DMS 273 (cell line): ENCODE results near the gene AUTS2.
"Not testable (repeated sequence)": the region's sequence is repeated elsewhere in the genome, so short reads cannot be mapped to it uniquely, and the experiment has no call there.

ENCODE experiments used
- DNase-seq: peaks from one replicate; lab custom pipeline; 2025; ENCODE audit not compliant: unreplicated experiment; lab: John Stamatoyannopoulos, UW

Gene AUTS2

DNA sequence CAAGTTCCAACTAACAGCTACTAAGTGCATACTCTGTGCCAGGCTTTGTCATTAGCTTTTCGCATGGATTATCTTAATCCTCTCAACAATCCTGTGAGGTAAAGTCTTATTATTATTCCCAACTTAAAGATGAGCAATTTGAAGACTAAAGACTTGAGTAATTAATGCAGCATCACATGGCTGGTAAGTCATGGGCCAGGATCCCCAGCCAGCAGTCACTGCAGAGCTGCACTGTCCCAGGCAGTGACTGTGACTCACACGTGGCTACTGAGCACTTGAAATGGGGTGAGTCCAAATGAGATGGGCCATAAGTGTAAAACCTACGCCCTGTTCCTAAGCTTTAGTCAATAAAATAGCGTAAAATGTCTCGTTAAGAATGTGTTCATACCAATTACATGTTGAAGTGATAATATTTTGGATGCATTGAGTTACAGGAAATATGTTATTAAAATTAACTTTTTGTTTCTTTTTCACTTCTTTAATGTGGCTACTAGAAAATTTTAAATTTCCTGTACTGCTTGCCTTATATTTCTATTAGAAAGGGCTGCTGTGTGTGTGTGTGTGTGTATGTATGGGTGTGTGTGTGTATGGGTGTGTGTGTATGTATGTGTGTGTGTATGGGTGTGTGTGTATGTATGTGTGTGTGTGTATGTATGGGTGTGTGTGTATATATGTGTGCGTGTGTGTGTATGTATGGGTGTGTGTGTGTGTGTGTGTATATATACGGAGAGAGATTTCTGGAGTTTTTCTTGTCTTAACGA lies 756.3 kb downstream of the AUTS2 start:
- peak; percentile 55 for DNase-seq

DNA sequence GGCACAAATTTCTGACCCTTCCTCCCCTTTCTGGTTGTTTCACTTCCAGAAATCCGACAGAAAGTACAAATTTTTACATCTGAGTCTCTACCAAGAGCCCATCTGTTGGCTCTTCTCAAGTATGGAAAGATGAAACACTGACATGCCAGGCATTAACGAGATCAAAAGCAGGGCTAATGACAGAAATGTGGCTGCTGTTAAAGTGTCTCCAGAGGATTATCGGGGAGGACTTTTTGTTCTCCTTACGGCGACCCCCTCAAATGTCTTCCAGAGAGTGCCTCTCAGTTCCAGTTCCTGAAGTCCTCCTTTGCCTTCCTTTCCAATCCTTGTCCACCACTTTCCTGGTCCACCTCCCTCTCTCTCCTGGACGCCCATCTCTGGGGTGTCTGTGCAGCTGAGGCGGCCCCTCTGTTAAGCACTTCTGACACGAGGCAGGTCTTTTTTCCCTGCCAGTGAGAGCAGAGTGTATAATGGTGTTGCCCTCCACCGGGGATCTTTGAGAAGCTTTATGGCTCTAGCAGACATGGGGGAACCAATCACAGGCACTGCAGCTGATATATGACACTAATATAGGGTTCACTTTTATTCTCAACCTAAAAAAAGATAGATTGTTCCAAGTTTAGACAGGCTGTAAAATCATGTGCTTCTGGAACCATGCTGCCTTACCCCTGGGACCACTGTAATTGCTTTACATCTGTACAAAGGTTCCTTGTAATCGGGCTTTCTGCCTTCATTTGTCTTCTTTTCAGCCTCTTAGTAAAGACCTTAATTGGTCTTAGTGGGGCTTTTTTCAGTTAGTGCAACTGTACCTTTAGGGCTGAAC lies 757.1 kb downstream of the AUTS2 start:
- peak; percentile 96 for DNase-seq

DNA sequence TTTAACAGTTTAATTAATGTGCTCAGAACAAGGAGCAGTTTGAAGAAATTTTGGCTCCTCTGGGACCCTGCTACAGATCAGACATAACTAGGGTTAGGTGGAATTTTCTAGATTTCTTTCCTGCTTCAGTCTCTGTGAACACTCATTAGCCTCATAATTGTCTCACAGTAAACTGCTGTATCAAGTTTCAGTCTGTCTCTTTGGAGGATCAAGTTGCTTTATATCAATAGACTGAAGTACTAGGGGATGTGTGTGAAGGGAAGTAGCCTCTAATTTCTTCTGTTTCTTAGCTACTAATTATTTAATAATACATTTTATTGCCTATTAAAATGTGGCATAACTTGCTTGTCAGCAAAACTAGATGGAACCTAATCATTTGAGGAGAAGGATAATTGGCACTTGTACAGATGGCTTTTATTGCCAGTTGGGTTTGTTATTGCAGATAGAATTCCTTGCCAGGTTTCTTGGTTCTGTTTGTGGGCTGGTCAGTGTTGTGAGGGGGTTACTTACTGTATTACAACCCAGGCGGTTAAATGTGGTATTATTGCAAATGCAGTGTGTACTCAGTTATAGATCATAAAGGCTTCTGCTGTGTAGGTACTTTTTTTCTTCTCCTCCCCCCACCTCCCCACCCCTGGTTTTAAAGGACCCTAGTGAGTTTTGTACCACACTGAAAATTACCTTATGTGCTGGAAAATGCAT lies 758.0 kb downstream of the AUTS2 start:
- peak; percentile 94 for DNase-seq

GRCh38 chr7:70356787-70357328 lies 758.6 kb downstream of the AUTS2 start:
- DNase-seq = peak; percentile 70

DNA sequence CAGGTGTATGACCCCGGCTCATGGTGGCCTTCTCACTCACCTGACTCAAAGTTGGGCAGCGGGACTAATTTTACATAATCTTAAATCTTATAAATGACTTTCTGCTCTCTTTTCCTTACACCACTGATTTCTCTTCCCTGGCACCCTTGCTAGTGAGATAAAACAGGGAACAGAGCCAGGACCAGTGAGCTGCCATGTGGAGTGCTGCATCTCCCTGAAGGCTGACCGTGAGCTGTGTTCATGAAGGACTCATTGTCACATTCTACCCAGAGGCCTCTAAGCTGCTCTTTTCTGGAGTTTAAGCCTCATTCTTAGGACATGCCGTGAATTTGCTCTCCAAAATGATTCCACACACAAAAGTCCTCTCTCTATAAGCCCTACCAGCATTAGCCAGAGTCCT lies 762.3 kb downstream of the AUTS2 start:
- DNase-seq = peak; percentile 41

DNA sequence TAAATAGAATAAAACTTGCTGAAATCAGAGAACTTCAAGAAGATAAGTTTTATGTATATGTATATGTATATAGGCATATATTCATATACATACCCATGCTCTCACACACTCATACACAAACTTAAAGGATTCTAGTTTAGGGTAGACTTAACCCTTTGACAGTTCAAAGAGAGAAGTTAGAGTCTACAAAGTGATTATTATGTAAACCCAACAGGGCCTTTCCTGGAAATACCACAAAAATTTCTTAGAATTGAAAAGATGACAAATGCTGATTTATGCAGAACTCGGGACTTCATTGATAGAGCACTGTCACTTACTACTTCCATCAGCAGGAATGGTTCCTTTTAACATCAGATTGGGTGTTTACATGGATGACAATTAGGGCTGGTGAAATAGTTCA lies 763.5 kb downstream of the AUTS2 start:
- no peak for DNase-seq

- not testable (repeated sequence) for DNase-seq
Measured at GRCh38 chr7:70364393-70364792, 766.1 kb downstream of the AUTS2 start.

DNA sequence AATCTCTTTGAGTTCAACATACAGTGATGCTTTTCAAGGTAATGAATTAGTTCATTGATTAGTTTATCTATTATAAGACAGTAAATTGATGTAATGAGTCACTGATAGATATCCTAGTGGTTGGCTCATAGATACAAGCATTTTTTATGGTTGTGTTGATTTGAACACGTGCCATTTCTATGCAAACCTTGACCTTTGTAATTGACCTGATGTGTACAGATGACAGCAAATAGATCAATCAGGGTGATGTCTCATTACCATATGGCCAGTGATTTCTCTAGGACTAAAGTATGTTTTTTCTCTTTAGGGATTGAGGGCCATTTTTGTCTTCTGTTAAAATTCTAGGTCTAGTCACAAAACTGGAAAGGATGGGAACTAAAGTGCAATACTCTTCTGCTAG lies 773.4 kb downstream of the AUTS2 start:
- no peak for DNase-seq

DNA sequence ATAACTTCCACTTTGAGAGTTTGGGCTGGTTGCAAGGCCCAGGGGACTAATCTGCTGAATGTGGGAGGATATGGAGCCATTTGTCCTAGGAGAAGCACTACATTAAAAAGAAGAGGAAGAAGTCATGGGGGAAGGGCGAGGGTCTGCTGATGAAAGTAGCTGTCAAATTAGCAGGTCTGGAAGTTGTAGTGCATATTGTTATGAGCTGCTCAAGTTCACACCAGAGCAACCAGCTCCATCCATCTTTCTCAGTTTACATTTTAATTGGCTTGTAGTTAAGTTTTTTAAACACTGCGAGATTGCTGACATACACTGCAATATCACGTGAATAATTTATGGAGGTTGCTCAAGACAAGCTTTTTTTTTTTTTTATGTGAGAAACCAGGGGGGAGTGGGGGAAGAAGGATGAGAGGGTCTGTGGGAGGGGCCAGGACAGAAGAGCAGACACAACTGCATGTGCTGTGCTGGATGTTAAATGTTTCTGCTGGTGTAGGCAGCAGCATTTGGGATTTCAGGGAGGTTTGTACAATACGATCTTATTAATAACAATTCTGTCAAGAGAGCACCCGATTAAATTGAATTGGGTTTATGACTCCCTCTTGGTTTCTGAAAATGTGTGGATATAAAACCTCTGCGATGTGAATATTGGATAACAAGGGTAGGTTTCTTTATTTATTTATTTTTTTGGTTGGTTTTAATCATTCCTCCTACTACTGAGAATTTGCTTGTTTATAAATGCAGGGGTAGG lies 774.7 kb downstream of the AUTS2 start:
- peak; percentile 88 for DNase-seq

GRCh38 chr7:70374772-70375533 lies 776.7 kb downstream of the AUTS2 start:
- DNase-seq = peak; percentile 64

- peak; percentile 67 for DNase-seq
Measured at GRCh38 chr7:70376561-70377031, 778.3 kb downstream of the AUTS2 start.

GRCh38 chr7:70377957-70378356 lies 779.7 kb downstream of the AUTS2 start:
- DNase-seq = no peak

- no peak for DNase-seq
Measured at GRCh38 chr7:70379210-70379609, 780.9 kb downstream of the AUTS2 start.

DNA sequence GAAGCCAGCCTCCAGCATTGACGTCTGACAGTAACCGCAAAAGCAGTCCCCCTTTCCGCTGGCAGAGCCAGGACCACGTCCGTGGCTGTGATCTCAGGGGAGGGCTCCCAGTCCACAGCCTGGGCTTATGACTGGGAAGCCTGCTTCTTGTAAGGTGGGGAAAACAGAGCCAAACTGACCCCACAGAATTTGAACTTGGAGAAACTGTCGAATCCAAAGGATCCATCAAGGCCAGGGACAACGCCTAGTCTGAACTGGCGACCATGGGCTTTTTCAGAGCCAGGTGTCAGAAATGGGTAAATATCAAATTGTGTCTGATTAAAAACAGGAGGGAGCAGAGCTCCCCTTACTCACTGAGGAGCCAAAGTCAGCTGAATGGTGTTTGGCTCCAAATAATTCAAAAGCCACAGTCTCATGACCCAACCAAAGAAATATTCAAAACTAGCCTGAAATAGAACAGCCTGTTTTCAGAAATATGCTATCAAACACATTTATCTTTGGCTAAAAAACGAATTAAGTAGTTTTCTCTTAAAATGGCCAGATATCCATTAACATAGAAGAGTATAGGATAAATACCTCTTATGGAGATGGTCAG lies 782.2 kb downstream of the AUTS2 start:
- DNase-seq = no peak

DNA sequence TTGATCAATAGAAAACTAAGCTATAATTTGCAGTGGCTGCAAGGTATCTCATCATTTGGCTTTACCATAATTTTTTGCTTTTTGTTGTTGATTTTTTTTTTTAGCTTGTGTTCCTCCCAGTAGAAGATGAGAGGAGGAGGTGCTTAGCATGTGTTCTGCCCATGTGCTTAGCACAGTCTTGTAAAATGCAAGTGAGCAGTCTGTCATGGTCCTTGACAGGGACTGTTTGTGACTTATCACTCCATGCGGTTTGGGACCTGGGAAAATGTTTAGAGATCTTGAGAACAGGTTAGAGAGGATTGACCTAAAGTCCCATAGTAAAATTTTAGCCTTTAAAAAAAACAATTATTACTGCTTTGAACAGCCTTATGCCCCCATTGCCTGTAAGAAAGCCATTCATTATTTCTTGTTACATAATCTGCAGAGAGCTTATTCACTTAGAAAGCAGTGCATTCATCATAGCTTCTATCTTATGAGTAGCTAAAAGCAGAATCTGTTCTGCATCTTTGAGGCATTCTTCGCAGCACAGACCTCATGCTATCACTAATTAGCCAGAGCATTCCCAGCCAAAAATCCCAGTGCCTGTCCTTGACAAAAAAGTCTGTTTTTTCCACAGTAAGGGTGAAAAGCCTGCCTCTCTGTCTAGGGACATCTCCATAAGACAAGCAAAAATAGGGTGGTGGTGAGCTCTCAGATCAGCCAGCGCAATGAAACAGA lies 784.9 kb downstream of the AUTS2 start:
- peak; percentile 79 for DNase-seq

- DNase-seq = peak; percentile 94
Measured at GRCh38 chr7:70384024-70384423, 785.7 kb downstream of the AUTS2 start.

- peak; percentile 67 for DNase-seq
Measured at GRCh38 chr7:70384891-70385290, 786.6 kb downstream of the AUTS2 start.

- peak; percentile 94 for DNase-seq
Measured at GRCh38 chr7:70387217-70387616, 788.9 kb downstream of the AUTS2 start.
